Epithelial cell of esophagus (primary cell): Measurements from ENCODE around the gene POLR2C.

ENCODE experiments used
- DNase-seq: peaks from one replicate; pipeline ENCODE4 v3.0.0; 2010; ENCODE audit warnings: low read depth
- H3K4me3 ChIP-seq: 2 replicates; pipeline ENCODE4 v1.5.1; 2011; ENCODE audit warnings: mild to moderate bottlenecking, low read length, control low read depth
- TF ChIP-seq, protein P1 (sequence below): IDR thresholded peaks from 2 replicates; pipeline ENCODE4 v1.5.1; 2011; ENCODE audit warnings: low read depth, mild to moderate bottlenecking, low read length, control low read depth, inconsistent platforms; ENCODE audit not compliant: insufficient read depth; ENCODE audit errors: missing control alignments

Gene POLR2C

DNA sequence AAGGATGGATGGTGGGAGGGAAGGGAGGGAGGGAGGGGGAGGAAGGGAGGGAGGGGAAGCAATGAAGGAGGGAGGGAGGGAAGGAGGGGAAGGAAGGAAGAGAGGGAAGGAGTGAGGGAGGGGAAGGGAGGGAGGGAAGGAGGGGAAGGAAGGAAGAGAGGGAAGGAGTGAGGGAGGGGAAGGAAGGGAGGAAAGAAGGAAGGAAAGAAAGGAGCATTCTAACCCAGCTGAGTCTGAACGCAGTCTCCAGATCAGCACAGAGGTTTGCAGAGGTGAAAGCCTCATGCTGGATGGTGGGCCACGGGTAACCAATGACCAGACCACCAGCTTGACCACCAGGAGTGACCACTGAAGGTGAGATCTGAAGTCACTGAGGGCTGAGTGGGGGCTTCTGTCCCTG lies 39.3 kb upstream of the POLR2C start:
- TF ChIP-seq, protein P1, sequence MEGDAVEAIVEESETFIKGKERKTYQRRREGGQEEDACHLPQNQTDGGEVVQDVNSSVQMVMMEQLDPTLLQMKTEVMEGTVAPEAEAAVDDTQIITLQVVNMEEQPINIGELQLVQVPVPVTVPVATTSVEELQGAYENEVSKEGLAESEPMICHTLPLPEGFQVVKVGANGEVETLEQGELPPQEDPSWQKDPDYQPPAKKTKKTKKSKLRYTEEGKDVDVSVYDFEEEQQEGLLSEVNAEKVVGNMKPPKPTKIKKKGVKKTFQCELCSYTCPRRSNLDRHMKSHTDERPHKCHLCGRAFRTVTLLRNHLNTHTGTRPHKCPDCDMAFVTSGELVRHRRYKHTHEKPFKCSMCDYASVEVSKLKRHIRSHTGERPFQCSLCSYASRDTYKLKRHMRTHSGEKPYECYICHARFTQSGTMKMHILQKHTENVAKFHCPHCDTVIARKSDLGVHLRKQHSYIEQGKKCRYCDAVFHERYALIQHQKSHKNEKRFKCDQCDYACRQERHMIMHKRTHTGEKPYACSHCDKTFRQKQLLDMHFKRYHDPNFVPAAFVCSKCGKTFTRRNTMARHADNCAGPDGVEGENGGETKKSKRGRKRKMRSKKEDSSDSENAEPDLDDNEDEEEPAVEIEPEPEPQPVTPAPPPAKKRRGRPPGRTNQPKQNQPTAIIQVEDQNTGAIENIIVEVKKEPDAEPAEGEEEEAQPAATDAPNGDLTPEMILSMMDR = no peak
- no peak for DNase-seq
- H3K4me3 ChIP-seq = no peak overlapping the region

DNA sequence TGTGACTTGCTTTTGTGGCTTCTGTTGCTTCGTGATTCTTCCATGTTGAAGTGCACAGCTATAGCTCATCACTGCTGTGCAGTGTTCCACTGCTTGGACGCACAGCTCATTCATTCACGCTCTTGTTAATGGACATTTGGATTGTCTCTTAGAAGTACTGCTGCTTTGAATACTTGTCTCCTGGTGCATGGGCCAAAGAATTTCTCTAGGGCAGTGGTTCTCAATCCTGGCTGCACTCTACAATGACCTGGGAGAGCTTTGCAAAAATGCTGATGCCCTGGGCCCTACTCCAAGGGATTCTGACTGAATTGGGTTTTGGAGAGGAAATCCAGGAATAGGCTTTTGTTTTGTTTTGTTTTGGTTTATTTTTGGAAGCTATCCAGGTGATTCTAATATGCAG lies 37.9 kb upstream of the POLR2C start:
- TF ChIP-seq, protein P1 = no peak
- no peak overlapping the region for H3K4me3 ChIP-seq

DNA sequence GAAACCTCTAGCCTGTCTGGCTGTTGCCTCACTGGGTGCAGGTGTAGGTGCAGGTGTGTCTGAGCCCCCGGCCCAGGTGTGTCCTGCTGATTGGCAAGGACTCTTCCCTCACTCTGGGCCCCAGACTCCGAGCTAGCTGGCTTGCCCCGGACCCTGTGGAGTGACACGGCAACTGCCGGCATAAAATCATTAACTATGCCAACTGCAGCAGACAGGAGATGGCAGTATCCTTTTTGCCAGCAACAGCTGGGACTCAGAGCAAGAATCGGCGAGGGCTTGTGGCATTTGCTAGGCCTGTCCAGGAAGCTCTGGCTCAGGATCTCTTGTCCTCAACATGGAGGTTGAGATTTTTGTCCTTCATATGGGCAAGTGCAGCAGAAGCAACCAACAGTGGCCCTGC lies 36.1 kb upstream of the POLR2C start:
- no peak overlapping the region for H3K4me3 ChIP-seq
- TF ChIP-seq, protein P1 = no peak
- no peak for DNase-seq

More for the DNA sequence above, 37.9 kb upstream of the POLR2C start:
- no peak for DNase-seq

DNA sequence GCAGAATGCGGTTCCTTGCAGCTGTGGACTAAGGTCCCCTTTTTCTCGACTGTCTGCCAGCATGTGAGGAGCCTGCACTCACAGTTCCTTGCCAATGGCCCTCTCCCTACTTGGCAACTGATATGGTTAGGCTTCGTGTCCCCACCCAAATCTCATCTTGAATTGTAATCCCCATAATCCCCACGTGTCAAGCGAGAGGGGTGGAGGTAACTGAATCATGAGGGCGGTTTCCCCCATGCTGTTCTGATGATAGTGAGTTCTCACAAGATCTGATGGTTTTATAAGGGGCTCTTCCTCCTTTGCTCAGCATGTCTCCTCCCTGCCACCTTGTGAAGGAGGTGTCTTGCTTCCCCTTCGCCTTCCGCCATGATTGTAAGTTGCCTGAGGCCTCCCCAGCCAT lies 35.2 kb upstream of the POLR2C start:
- no peak overlapping the region for H3K4me3 ChIP-seq
- DNase-seq = no peak
- TF ChIP-seq, protein P1 = no peak

DNA sequence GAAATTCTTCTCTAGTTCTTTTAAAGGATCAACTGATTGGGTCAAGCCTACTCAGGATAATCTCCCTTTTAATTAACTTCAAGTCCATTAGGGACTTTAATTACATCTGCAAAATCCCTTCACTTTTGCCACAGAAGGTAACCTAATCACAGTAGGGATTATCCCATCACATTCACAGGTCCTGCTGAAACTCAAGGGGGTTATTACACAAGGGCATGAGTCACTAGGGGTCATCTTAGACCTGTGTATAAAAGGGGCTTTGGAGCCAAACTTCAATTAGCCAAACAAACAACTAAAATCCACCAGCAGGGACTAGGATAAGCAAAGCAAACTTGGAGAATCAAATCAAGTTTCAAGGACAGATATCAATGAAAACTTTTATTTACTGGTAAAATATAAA lies 34.7 kb upstream of the POLR2C start:
- no peak for DNase-seq
- TF ChIP-seq, protein P1 = no peak
- H3K4me3 ChIP-seq = no peak overlapping the region

DNA sequence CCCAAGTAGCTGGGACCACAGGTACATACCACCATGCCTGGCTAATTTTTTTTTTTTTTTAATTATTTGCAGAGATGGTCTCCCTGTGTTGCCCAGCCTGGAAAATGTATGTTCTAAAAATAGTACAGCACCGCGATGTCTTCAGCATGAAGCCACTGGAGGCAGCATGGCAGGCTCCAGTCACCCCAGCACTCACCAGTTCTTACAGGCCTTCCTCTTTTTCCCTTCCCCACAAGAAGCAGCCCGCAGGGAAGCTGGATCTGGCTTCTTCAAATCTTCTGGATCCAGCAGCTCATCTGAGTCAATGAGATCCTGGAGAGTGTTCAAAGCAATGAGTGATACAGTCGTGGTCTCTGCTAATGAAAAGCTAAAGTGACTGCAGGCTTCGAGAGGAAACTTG lies 31.5 kb upstream of the POLR2C start:
- H3K4me3 ChIP-seq = no peak overlapping the region
- TF ChIP-seq, protein P1 = no peak
- no peak for DNase-seq

DNA sequence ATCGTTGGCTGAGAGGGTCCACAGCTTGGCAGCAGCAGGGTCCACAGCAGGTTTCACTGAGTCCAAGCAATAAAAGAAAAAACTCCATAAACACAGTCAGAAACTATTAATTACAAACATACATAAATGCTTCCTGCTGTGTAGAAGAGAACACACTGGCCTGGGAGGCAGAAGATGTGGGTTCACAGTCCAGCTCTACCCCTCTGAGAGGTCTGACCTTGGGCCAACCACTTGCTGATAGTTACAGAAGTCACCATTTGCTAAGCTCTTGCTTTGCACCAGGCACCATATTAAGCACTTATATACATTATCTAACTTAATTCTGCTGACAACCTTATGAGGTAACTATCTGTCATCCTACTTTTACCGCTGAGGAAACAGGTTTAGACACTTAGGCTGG lies 30.0 kb upstream of the POLR2C start:
- no peak for DNase-seq
- TF ChIP-seq, protein P1 = no peak
- no peak overlapping the region for H3K4me3 ChIP-seq
